Stimulated activated CD8-positive, alpha-beta memory T cell treated with anti-CD3 and anti-CD28 coated beads, Interleukin-15, amount 100 ng/mL, for 1 hour (primary cell): ENCODE measurements around the gene SEPHS2.
"Not testable (repeated sequence)": the region's sequence is repeated elsewhere in the genome, so short reads cannot be mapped to it uniquely, and the experiment has no call there.

Experiments used
- DNase-seq: peaks from one replicate; pipeline ENCODE4 v3.0.0-alpha.2; 2020; ENCODE audit warnings: low read depth

The SEPHS2 gene

GRCh38 chr16:30398661-30399434 is 46.8 kb downstream of the SEPHS2 start:
- DNase-seq = no peak

- DNase-seq = no peak
These were observed 47.7 kb downstream of the SEPHS2 start for GRCh38 chr16:30397776-30398660.

- no peak for DNase-seq
These were observed 48.6 kb downstream of the SEPHS2 start for GRCh38 chr16:30397056-30397455.

- DNase-seq = not testable (repeated sequence)
These were observed 49.0 kb downstream of the SEPHS2 start for GRCh38 chr16:30396627-30397026.

GRCh38 chr16:30395992-30396585 is 49.6 kb downstream of the SEPHS2 start:
- DNase-seq = no peak

GRCh38 chr16:30395155-30395991 is 50.3 kb downstream of the SEPHS2 start, which contains the start of gene ZNF48:
TSS of gene ZNF48 (plus strand) at chr16:30395420. CDS start at chr16:30395795, 375 bp downstream.
- peak; percentile 10 for DNase-seq

GRCh38 chr16:30394592-30395154 is 51.0 kb downstream of the SEPHS2 start:
- DNase-seq = no peak
